Left hindlimb (tissue), 1 donor: ENCODE results near the gene ARL17B.
"Not testable (repeated sequence)": the region's sequence is repeated elsewhere in the genome, so short reads cannot be mapped to it uniquely, and the experiment has no call there.

ENCODE experiments used
- DNase-seq: peaks from one replicate; pipeline ENCODE4 v3.0.0-alpha.2; 2018

ARL17B gene

GRCh38 chr17:46361755-46362154 lies at the start of gene ARL17B:
ARL17B (minus strand) TSS chr17:46361766; CDS start chr17:46358397, 3,369 bp downstream.
- not testable (repeated sequence) for DNase-seq

DNA sequence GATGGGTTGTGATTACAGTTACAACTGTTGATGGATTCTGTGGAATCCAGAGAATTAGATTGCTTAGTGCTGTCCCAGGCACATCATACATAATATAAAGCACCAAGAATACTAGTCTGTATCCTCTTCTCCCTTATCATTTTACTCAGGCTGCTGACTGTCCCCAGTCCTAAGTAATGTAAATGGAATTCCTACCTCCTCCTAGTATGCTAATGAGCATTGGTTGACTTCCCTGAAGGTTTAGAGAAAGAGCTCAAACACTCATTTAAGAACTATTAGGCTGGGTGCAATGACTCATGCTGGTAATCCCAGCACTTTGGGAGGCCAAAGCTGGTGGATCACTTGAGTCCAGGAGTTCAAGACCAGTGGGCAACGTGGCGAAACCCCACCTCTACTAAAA lies 48.3 kb upstream of the ARL17B start:
- not testable (repeated sequence) for DNase-seq

DNA sequence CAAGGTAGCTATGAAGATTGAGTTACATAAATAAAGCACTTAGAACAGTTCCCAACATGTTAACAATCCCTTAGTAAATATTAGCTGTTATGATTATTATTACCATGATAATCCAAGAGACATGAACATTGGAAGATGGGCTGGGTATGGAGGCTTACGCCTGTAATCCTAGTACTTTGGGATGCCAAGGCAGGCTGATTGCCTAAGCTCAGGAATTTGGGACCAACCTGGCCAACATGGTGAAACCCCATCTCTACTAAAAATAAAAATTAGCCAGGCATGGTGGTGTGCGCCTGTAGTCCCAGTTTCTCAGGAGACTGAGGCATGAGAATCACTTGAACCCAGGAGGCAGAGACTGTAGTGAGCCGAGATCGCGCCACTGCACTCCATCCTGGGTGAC lies 45.6 kb upstream of the ARL17B start:
- not testable (repeated sequence) for DNase-seq

DNA sequence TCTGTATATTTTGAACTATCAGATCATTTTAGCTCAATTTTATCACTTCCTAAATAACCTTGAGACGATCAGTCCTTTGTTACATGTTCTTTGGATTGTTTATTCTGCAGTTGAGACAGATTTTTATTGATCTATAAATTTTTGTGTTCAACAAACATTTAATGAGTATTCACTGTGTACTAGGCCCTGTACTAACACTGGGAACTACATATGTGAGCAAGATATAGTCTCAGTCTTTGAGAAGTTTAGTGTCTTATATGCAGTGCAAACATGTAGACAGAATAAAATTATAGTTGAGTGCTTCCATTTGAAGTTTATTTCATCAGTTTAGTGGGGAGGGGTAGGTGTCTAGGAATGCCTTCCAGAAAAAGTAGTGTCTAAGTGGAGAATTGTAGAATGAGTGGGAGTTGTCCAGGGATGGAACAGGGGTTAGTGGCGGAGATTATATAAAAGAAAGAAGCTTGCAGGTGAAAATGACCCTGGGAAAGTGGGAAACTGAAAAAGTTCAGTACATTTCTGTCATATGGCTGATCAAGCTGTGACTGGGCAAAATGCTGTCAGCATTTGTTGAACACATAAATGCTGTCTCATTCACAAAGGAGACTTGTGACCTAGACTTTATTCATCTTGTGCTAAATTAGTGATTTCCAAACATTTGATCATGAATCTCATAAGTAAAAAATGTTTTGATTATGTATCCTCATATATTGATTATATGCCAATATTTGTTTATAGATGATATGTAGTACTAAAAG lies 39.6 kb upstream of the ARL17B start:
- not testable (repeated sequence) for DNase-seq

- DNase-seq = not testable (repeated sequence)
Observed at GRCh38 chr17:46400543-46400942, 39.0 kb upstream of the ARL17B start.

DNA sequence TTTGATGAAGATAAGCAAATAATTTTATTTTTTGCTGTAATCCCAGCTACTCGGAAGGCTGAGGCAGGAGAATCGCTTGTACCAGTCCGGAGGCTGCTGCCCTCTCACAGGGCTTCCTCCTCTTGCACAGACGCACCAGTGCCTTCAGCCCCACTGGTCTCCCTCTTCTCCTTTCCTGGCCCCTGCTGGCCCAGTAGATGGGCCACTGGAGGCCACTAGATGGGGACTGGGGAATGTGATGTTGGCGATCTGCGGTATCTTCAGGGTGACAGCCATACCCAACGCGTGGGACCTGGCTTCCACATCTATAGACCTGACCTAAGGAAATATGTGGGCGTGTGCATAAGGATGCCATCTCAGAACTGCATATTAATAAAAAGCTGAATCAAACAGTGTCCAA lies 38.4 kb upstream of the ARL17B start:
- DNase-seq = not testable (repeated sequence)

- DNase-seq = not testable (repeated sequence)
Observed at GRCh38 chr17:46396292-46396691, 34.7 kb upstream of the ARL17B start.

- DNase-seq = not testable (repeated sequence)
Observed at GRCh38 chr17:46393702-46394101, 32.1 kb upstream of the ARL17B start.

DNA sequence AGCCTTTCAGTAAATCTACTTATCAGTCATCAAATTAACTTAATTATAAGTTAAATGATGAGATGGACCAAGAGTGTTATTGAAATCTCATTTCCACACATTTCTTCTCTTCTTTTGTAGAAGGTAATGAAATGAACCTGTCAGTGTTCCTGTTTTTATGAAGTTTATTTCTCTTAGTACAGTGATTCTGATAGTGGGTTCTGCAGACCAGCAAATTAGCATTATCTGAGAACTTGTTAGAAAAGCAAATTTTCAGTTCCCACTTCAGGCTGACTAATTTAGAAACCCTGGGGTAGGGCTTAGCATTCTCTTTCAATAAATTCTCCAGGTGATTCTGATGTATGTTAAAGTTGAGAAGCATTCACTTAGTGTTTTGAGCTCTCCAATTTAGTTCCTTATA lies 23.9 kb upstream of the ARL17B start:
- not testable (repeated sequence) for DNase-seq

- DNase-seq = not testable (repeated sequence)
Observed at GRCh38 chr17:46383118-46383517, 21.6 kb upstream of the ARL17B start.

- not testable (repeated sequence) for DNase-seq
Observed at GRCh38 chr17:46373418-46373817, 11.9 kb upstream of the ARL17B start.

DNA sequence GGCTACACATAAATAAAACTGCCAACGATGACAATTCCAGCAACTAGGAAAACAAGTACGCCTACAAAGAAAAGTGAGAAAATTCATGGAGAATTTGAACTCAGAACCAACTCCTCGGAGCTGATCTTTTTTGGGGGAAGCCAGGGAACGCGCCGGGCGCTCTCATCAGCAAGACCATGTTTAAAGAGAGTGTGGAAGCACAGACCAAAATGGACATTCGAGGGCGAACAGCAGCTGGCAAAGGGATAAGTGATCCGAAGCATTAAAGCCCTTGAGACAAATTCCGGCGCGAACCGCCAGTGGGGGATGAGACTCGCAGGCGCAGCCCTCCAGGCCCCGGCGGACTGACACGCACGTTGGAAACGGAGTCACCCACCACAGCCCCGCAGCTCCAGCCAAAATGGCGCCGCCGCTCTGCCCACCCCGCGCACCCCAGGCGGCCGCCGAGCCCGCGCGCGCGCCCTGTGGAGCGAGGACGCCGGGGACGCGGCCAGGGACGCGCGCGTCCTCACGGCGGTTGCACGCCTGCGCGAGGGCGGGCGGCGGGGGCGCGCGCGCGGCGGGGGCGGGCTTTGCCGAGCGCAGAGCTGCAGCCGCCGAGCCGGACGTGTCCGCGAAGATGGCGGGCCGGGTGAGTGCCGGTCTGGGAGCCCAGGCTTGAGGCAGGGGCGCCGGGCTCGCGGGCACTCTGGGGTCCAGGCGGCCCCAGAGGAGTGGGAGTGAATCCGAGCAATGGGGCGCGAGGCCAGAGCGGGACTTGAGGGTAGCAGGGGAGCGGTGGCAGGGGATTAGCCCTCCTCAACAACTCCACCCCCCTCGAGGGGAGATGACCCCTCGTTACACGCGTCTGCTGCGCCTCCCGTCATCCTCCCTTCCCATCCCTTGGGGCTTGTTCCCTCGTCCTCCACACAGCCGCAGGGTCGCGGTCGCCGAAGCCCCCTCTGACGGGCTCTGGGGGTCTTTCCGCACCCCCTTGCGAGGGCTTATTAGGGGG lies 11.0 kb upstream of the ARL17B start:
- DNase-seq = not testable (repeated sequence)

- DNase-seq = not testable (repeated sequence)
Observed at GRCh38 chr17:46367520-46367919, 6.0 kb upstream of the ARL17B start.

- DNase-seq = not testable (repeated sequence)
Observed at GRCh38 chr17:46361145-46361735, 326 bp downstream of the ARL17B start.

DNA sequence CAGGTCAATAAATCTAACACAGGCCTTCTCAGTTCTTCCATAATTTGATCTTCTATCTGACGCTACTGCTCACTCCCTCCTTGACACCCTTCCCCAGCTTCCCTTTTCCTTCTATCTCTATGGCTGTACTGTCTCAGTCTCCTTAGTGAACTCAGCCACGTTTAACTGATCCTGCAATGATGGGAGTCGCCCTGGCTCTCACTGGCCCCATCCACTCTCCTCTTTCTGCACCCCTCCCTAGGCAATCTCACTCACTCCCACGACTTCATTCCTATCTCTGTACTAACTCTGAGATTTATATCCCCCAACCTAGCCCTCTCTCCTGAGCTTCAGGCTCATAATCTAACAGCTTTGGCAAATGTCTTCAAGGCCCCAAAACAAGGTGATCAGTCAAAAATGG lies 7.7 kb downstream of the ARL17B start:
- DNase-seq = not testable (repeated sequence)

DNA sequence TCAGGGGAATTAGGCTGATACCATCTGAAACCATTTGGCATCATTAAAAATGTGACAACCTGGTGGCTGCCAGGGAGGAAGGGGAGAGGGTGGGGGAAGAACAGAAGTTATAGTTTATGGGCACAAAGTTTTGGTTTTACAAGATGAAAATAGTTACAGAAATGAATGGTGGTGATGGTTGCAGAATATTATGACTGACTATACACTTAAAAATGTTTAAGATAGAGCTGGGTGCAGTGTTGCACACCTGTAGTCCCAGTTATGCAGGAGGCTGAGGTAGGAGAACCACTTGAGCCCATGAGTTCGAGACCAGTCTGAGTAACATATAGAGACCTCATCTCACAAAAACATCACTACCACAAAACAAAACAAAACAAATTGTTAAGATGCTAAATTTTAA lies 12.5 kb downstream of the ARL17B start:
- DNase-seq = not testable (repeated sequence)

DNA sequence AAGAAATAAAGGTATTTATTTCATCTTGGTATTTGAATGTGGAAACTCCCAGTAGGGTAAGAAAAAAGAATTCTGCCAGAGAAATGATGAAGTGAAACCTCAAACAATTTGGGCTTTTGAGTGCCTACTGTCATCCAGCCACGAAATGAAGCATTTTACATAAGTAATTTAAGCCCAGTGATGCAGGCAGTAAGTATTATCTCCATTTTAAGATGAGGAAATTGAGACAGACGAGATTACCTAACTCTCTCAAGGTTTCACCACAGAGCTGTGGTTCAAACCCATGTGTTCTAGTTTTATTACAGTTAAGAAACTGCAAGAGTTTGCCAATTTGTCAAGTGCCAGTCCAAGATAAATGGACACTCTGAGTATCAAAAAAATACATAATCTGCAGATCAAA lies 13.2 kb downstream of the ARL17B start:
- DNase-seq = not testable (repeated sequence)

DNA sequence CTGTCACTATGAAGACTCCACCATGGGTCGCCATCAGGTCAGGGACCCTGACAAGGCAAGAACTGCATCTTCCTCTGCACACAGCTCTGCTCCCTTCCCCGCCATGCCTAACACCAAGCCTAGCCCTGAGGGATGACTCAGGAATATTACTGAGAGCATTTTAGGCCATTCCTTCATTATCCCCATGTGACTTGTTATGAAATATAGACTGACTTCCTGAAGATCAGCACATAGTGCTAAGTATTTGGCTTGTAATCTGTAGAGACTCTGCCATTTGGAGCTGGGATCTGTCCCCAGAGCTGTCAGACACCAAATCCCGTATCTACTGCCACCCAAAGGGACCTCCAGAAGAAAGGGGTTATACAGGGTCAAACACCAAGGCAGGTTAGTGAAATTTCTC lies 19.4 kb downstream of the ARL17B start:
- DNase-seq = not testable (repeated sequence)

GRCh38 chr17:46341220-46341619 lies 20.3 kb downstream of the ARL17B start:
- not testable (repeated sequence) for DNase-seq

DNA sequence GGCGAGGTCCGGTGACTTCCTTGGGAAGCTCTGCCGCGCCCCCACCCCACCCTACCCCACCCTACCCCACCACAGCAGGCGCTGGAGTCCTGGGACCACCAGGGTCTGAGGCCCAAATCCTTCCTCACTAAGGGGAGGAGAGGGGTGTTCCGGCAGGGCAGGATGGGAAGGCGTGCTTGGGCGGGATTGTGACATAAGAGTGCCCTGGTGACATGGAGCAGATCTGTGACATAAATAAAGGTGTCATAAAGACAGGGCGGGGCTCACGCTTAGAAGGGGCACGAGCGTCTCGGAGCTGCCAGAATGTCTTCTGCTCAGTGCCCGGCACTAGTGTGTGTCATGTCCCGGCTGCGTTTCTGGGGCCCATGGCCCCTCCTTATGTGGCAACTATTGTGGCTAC lies 66.7 kb downstream of the ARL17B start, which contains the start of gene LRRC37A:
Gene LRRC37A (plus strand): TSS at position 301 of the 400 bp plus-strand sequence. CDS start 3 bp downstream, at position 304.
- DNase-seq = not testable (repeated sequence)

DNA sequence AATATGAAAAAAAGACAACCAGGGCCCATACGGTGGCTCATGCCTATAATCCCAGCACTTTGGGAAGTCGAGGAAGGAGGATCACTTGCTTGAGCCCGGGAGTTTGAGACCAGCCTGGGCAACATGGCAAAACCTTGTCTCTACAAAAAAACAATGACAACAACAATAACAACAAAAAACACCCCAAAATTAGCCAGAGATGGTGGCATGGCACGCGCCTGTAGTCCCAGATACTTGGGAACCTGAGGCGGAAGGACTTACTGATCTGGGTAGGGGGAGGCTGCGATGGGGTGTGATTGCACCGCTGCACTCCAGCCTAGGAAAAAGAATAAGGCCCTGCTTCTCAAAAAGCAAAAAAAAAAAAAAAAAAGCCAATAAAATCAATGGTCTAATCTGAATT lies 69.9 kb downstream of the ARL17B start:
- not testable (repeated sequence) for DNase-seq

GRCh38 chr17:46290906-46291546 lies 70.5 kb downstream of the ARL17B start:
- DNase-seq = not testable (repeated sequence)
